Measurements from ENCODE around the gene MYG1.
A peak's percentile ranks its signal among the peaks of the same experiment; 100 is the strongest.

Gene MYG1

DNA sequence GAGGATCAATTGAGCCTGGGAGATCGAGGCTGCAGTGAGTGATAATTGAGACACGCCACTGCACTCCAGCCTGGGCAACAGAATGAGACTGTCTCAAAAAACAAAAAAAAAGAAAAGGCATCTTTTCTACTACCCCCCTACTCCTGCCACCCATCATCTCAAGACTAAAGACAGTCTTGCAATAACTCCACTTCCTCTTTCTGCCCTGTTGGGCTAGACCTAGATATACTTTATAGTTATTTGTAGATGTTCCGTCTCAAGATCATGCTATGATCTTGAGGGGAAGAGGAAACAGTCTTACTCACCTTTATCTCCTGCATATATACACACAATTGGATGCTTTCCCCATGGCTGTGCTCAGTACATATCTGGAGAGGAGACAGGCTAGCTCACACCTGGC lies 43.5 kb upstream of the MYG1 start:
- H3K4me3 Mint-ChIP-seq, result no peak overlapping the region
- TF ChIP-seq, protein P1, sequence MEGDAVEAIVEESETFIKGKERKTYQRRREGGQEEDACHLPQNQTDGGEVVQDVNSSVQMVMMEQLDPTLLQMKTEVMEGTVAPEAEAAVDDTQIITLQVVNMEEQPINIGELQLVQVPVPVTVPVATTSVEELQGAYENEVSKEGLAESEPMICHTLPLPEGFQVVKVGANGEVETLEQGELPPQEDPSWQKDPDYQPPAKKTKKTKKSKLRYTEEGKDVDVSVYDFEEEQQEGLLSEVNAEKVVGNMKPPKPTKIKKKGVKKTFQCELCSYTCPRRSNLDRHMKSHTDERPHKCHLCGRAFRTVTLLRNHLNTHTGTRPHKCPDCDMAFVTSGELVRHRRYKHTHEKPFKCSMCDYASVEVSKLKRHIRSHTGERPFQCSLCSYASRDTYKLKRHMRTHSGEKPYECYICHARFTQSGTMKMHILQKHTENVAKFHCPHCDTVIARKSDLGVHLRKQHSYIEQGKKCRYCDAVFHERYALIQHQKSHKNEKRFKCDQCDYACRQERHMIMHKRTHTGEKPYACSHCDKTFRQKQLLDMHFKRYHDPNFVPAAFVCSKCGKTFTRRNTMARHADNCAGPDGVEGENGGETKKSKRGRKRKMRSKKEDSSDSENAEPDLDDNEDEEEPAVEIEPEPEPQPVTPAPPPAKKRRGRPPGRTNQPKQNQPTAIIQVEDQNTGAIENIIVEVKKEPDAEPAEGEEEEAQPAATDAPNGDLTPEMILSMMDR (IDR thresholded peaks at IDR 0.05), result no peak
- H3K27me3 Mint-ChIP-seq (ENCODE audit: low read depth, poor library complexity), result no peaks in the 10 kb centered on the region
- no peak for DNase-seq
- no peaks in the 10 kb centered on the region for H3K9me3 Mint-ChIP-seq
- no peak overlapping the region for H3K27ac Mint-ChIP-seq
- peaks cover 34% of the 10 kb centered on the region for H3K4me1 Mint-ChIP-seq
- no peaks in the 10 kb centered on the region for H3K36me3 Mint-ChIP-seq (ENCODE audit: low read depth)

DNA sequence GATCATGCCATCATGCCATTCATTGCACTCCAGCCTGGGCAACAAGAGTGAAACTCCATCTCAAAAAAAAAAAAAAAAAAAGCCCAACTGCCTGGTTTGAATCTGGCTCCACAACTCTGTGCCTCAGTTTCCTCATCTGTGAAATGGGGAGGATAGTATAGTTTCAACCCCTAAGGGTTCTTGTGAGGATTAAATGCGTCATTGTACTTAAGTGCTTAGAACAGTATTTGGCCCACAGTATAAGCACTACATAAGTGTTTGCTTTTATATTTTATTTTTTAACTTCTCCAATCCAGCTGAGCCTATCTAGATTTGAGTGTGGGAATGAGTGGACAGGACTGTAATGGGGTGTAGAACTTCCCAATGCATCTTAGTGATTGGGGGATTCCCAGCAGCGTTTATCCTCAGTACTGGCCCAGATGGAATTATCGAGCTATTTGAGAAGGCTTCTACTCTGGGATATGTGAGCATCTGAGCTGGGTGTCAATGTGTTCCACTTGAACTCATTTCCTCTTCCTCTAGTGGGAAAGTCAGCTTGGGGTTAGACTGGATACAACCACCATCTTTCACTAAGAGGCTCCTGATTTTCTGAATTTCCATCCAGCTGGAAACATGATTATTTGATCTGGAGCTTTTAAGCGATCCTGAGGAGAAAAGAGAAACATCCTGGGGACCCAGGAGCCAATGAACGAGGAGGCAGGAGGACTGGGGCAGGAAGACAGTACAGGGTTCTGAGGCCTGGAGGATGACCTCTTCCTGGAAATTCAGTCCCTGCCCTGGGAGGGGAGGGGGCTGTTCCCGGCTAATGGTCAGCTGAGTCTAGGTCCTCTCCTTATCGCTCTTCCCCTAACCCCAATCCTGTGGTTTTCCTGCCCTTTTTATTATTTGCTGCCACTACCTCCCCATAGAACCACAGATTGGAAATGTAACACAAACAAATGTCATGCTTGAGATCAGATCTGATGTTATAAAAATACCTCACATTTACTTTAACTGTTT lies 40.7 kb upstream of the MYG1 start:
- Mint-ChIP-seq H3K36me3 (ENCODE audit: low read depth) (no peaks in the 10 kb centered on the region), H3K4me1 (peaks cover 9% of the 10 kb centered on the region)
- TF ChIP-seq, protein P1 (IDR thresholded peaks at IDR 0.05), result no peak

DNA sequence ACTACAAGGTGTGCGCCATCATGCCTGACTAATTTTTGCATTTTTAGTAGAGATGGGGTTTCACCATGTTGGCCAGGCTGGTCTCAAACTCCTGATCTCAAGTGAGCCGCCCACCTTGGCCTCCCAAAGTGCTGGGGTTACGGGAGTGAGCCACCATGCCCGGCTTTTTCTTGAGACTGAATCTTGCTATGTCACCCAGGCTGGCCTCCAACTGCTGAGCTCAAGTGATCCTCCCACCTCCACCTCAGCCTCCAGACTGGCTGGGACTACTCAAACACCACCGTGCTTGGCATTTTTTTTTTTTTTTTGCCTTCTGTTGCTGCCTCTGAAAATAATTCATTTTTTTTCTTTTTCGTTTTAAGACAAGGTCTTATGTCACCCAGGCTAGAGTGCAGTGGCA lies 39.6 kb upstream of the MYG1 start:
- Mint-ChIP-seq H3K27me3 (ENCODE audit: low read depth, poor library complexity) (peaks cover 3% of the 10 kb centered on the region), H3K4me3 (no peak overlapping the region), H3K9me3 (no peaks in the 10 kb centered on the region), H3K4me1 (peaks cover 8% of the 10 kb centered on the region), H3K36me3 (ENCODE audit: low read depth) (no peaks in the 10 kb centered on the region), H3K27ac (no peak overlapping the region)
- no peak for DNase-seq
- TF ChIP-seq, protein P1 (IDR thresholded peaks at IDR 0.05), result no peak

More for the DNA sequence above, 40.7 kb upstream of the MYG1 start:
- Mint-ChIP-seq H3K27me3 (ENCODE audit: low read depth, poor library complexity) (peaks cover 3% of the 10 kb centered on the region), H3K9me3 (no peaks in the 10 kb centered on the region), H3K27ac (no peak overlapping the region), H3K4me3 (no peak overlapping the region)
- no peak for DNase-seq

DNA sequence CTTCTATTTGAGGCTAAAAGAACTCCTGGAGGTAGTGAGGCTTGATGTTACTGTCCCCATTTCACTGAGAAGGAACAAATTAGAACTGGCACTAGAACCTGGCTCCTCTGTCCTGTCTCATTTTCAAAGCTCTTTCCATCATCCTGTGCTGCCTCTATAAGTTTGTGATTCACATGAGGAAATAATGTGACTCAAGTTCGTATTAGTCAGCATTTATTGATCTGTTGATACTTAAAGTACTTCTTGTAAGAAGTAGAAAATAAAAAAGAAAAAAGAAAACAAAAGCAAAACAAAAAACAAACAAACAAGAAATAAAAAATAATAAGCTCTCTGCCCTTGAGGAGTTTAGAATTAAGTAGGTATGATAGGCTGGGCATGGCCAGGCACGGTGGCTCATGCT lies 33.7 kb upstream of the MYG1 start:
- Mint-ChIP-seq H3K27ac (no peak overlapping the region), H3K9me3 (no peaks in the 10 kb centered on the region), H3K36me3 (ENCODE audit: low read depth) (peaks cover 11% of the 10 kb centered on the region), H3K4me3 (no peak overlapping the region), H3K27me3 (ENCODE audit: low read depth, poor library complexity) (peaks cover 3% of the 10 kb centered on the region), H3K4me1 (peaks cover 36% of the 10 kb centered on the region)
- TF ChIP-seq, protein P1 (IDR thresholded peaks at IDR 0.05), result no peak
- DNase-seq, result no peak

DNA sequence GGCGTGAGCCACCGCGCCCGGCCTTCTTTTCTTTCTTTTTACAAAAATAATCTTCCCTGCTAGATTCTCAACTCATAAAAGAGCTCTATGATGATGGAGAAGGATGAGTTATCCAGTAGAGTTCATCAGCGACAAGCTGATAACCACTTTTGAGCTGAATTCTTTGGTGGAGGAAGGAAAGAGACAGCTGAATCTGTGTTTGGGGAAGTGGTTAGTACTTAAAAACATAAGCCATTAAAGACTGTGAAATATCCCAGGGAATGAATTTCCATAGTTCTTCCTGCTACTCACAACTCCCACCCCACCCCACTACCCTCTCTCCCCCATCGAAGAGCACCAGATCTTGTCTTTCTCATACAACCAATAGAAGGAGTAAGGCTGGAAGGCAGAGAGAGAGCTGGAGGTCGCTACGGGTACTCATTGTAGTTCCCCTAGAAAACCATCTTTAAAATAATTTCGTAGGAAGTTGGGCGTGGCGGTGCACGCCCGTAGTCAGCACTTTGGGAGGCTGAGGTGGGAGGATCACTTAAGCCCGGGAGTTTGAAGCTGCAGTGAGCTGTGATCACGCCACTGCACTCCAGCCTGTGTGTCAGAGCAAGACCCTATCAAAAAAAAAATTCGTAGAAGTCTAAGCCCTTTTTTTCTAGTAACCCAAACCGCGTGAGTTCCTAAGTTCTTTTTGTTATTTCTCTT lies 32.0 kb upstream of the MYG1 start:
- Mint-ChIP-seq H3K27me3 (ENCODE audit: low read depth, poor library complexity) (peaks cover 3% of the 10 kb centered on the region), H3K36me3 (ENCODE audit: low read depth) (peaks cover 18% of the 10 kb centered on the region), H3K27ac (no peak overlapping the region), H3K4me3 (peak overlapping the region; percentile 98), H3K4me1 (peaks cover 53% of the 10 kb centered on the region), H3K9me3 (no peaks in the 10 kb centered on the region)
- no peak for DNase-seq
- TF ChIP-seq, protein P1 (IDR thresholded peaks at IDR 0.05), result no peak

Measured in nephron progenitor cell (in vitro differentiated cells).